Naive B cell (primary cell): ENCODE data around the gene SCTR. TPM values are rescaled to one million over a fixed set of nuclear protein-coding genes. Genes with fewer than 3 reads are reported as not detected.
"Not testable (repeated sequence)": the region's sequence is repeated elsewhere in the genome, so short reads cannot be mapped to it uniquely, and the experiment has no call there.

Experiments
- ATAC-seq, 2 donors: fragments of 150-1000 bp; cut with Tn5 transposase; 2 replicates each; pipeline ENCODE4 v1.10.0; 2021; ENCODE audit warnings: low read depth in 2 of 2, mild to moderate bottlenecking in 2 of 2, moderate library complexity in 2 of 2
- DNase-seq: peaks from one replicate; pipeline ENCODE4 v3.0.0; 2022
- H3K27ac Mint-ChIP-seq, 6 donors: one replicate each; pipeline ENCODE4 v1.8.0; 2020 to 2022; ENCODE audit warnings: mild to moderate bottlenecking in 6 of 6, mixed read lengths in 6 of 6, moderate library complexity in 5 of 6, inconsistent platforms in 2 of 6
- H3K27me3 Mint-ChIP-seq, 3 donors: one replicate each; pipeline ENCODE4 v1.8.0; 2021 to 2022; ENCODE audit warnings: mixed read lengths in 3 of 3, mild to moderate bottlenecking in 1 of 3
- H3K36me3 Mint-ChIP-seq, 2 donors: one replicate each; pipeline ENCODE4 v1.8.0; 2020 to 2022; ENCODE audit warnings: mixed read lengths in 2 of 2, inconsistent platforms in 1 of 2, mild to moderate bottlenecking in 1 of 2
- H3K4me1 Mint-ChIP-seq, 3 donors: one replicate each; pipeline ENCODE4 v1.8.0; 2020 to 2022; ENCODE audit warnings: mixed read lengths in 3 of 3, inconsistent platforms in 1 of 3, mild to moderate bottlenecking in 1 of 3, moderate library complexity in 1 of 3
- H3K4me3 Mint-ChIP-seq, 8 donors: one replicate each; pipeline ENCODE4 v1.8.0; 2020 to 2022; ENCODE audit warnings: mild to moderate bottlenecking in 8 of 8, mixed read lengths in 8 of 8, moderate library complexity in 8 of 8, inconsistent platforms in 2 of 8
- H3K9me3 Mint-ChIP-seq, 7 donors: one replicate each; pipeline ENCODE4 v1.8.0; 2020 to 2022; ENCODE audit warnings: mixed read lengths in 7 of 7, mild to moderate bottlenecking in 5 of 7, inconsistent platforms in 2 of 7, moderate library complexity in 1 of 7
- polyA plus RNA-seq, 6 donors: library from polyadenylated mRNA; unstranded; fragments of 300-500 nt; fragmentation: Illumina TruSeq; gene quantifications; one replicate each; pipeline ENCODE4 v1.2.3, GENCODE V29; 2021; ENCODE audit warnings: low read depth in 6 of 6

SCTR gene
- polyA plus RNA-seq, 6 donors from 2014 or later = not detected

GRCh38 chr2:119421304-119421703, 103.0 kb downstream of the SCTR start:
- H3K9me3 Mint-ChIP-seq = peaks cover 4 to 16% (median 7%) of the 10 kb centered on the region in 7 donors
- H3K27me3 Mint-ChIP-seq = peaks cover 30 to 66% (median 50%) of the 10 kb centered on the region in 3 donors
- no peak overlapping the region for H3K27ac Mint-ChIP-seq
- H3K4me3 Mint-ChIP-seq = no peak overlapping the region
- DNase-seq (no peak), ATAC-seq (no peak)
- H3K36me3 Mint-ChIP-seq = peaks cover 0 to 14% of the 10 kb centered on the region in 2 donors
- peaks cover 0 to 3% (median 0%) of the 10 kb centered on the region in 3 donors for H3K4me1 Mint-ChIP-seq

GRCh38 chr2:119419803-119420508, 104.3 kb downstream of the SCTR start:
- H3K27me3 Mint-ChIP-seq = peaks cover 25 to 53% (median 37%) of the 10 kb centered on the region in 3 donors
- H3K36me3 Mint-ChIP-seq = peaks cover 0 to 14% of the 10 kb centered on the region in 2 donors
- peaks cover 4 to 16% (median 7%) of the 10 kb centered on the region in 7 donors for H3K9me3 Mint-ChIP-seq
- peaks cover 0 to 10% (median 9%) of the 10 kb centered on the region in 3 donors for H3K4me1 Mint-ChIP-seq
- H3K27ac Mint-ChIP-seq = no peak overlapping the region
- ATAC-seq = no peak
- no peak for DNase-seq
- no peak overlapping the region for H3K4me3 Mint-ChIP-seq

GRCh38 chr2:119419065-119419464, 105.2 kb downstream of the SCTR start:
- H3K4me1 Mint-ChIP-seq = peaks cover 4 to 17% (median 15%) of the 10 kb centered on the region in 3 donors
- H3K27me3 Mint-ChIP-seq = peaks cover 25 to 47% (median 35%) of the 10 kb centered on the region in 3 donors
- H3K4me3 Mint-ChIP-seq = no peak overlapping the region
- ATAC-seq = no peak
- H3K27ac Mint-ChIP-seq = no peak overlapping the region
- peaks cover 0 to 14% of the 10 kb centered on the region in 2 donors for H3K36me3 Mint-ChIP-seq
- no peak for DNase-seq
- peaks cover 4 to 16% (median 7%) of the 10 kb centered on the region in 7 donors for H3K9me3 Mint-ChIP-seq

- Mint-ChIP-seq H3K4me3 (no peak overlapping the region), H3K9me3 (peaks cover 4 to 16% (median 7%) of the 10 kb centered on the region in 7 donors), H3K4me1 (peaks cover 4 to 17% (median 15%) of the 10 kb centered on the region in 3 donors), H3K36me3 (peaks cover 0 to 14% of the 10 kb centered on the region in 2 donors), H3K27me3 (peaks cover 21 to 35% (median 27%) of the 10 kb centered on the region in 3 donors), H3K27ac (no peak overlapping the region)
- DNase-seq = no peak
- ATAC-seq = no peak
These were observed 106.4 kb downstream of the SCTR start for GRCh38 chr2:119417908-119418307.

GRCh38 chr2:119416299-119416923, 107.9 kb downstream of the SCTR start:
- ATAC-seq = no peak
- Mint-ChIP-seq H3K27ac (no peak overlapping the region), H3K4me1 (peaks cover 4 to 17% (median 15%) of the 10 kb centered on the region in 3 donors), H3K36me3 (peaks cover 0 to 6% of the 10 kb centered on the region in 2 donors), H3K27me3 (peaks cover 6 to 23% (median 14%) of the 10 kb centered on the region in 3 donors), H3K9me3 (peaks cover 0 to 7% (median 2%) of the 10 kb centered on the region in 7 donors), H3K4me3 (no peak overlapping the region)
- no peak for DNase-seq

- Mint-ChIP-seq H3K27ac (peak overlapping the region in 1 of 6 donors; percentile 43), H3K27me3 (peaks cover 6 to 22% (median 10%) of the 10 kb centered on the region in 3 donors), H3K4me3 (peak overlapping the region in 3 of 8 donors; percentile 3 to 73 (median 10))
These were observed 108.7 kb downstream of the SCTR start for GRCh38 chr2:119415630-119416029.

GRCh38 chr2:119414894-119415293, 109.4 kb downstream of the SCTR start:
- no peak overlapping the region for H3K4me3 Mint-ChIP-seq
- H3K36me3 Mint-ChIP-seq = no peaks in the 10 kb centered on the region
- ATAC-seq (no peak), DNase-seq (no peak)
- peaks cover 4 to 17% (median 15%) of the 10 kb centered on the region in 3 donors for H3K4me1 Mint-ChIP-seq
- H3K27ac Mint-ChIP-seq = no peak overlapping the region
- peaks cover 0 to 3% (median 0%) of the 10 kb centered on the region in 7 donors for H3K9me3 Mint-ChIP-seq
- H3K27me3 Mint-ChIP-seq = peaks cover 6 to 14% (median 6%) of the 10 kb centered on the region in 3 donors

More at GRCh38 chr2:119415630-119416029, 108.7 kb downstream of the SCTR start:
- Mint-ChIP-seq H3K36me3 (no peaks in the 10 kb centered on the region), H3K4me1 (peaks cover 4 to 17% (median 15%) of the 10 kb centered on the region in 3 donors), H3K9me3 (peaks cover 0 to 3% (median 0%) of the 10 kb centered on the region in 7 donors)
- DNase-seq (no peak), ATAC-seq (no peak)

GRCh38 chr2:119409506-119409905, 114.8 kb downstream of the SCTR start:
- Mint-ChIP-seq H3K4me1 (peaks cover under 1 to 5% (median 4%) of the 10 kb centered on the region in 3 donors), H3K27me3 (peaks cover 5 to 17% (median 14%) of the 10 kb centered on the region in 3 donors), H3K36me3 (no peaks in the 10 kb centered on the region), H3K9me3 (peaks cover 0 to 3% (median 0%) of the 10 kb centered on the region in 7 donors), H3K27ac (no peak overlapping the region), H3K4me3 (no peak overlapping the region)
- DNase-seq (no peak), ATAC-seq (no peak)

GRCh38 chr2:119408221-119408619, 116.1 kb downstream of the SCTR start:
- Mint-ChIP-seq H3K9me3 (peaks cover 0 to 3% (median 0%) of the 10 kb centered on the region in 7 donors), H3K27me3 (peaks cover 5 to 23% (median 17%) of the 10 kb centered on the region in 3 donors), H3K4me1 (peaks cover 0 to 4% (median 0%) of the 10 kb centered on the region in 3 donors), H3K27ac (no peak overlapping the region), H3K36me3 (no peaks in the 10 kb centered on the region), H3K4me3 (no peak overlapping the region)
- DNase-seq (no peak), ATAC-seq (no peak)

- Mint-ChIP-seq H3K36me3 (no peaks in the 10 kb centered on the region), H3K27ac (peak overlapping the region in 1 of 6 donors; percentile 49), H3K27me3 (peaks cover 5 to 23% (median 17%) of the 10 kb centered on the region in 3 donors), H3K9me3 (peaks cover 0 to 3% (median 0%) of the 10 kb centered on the region in 7 donors), H3K4me1 (peaks cover 0 to 4% (median 0%) of the 10 kb centered on the region in 3 donors), H3K4me3 (no peak overlapping the region)
- ATAC-seq = peak in 1 of 2 donors; percentile 48
- DNase-seq = peak; percentile 28
These were observed 116.7 kb downstream of the SCTR start for GRCh38 chr2:119407430-119408220.

- Mint-ChIP-seq H3K4me3 (peak overlapping the region in 1 of 8 donors; percentile 20), H3K9me3 (peaks cover 0 to 3% (median 0%) of the 10 kb centered on the region in 7 donors), H3K4me1 (peaks cover 0 to 4% (median 0%) of the 10 kb centered on the region in 3 donors), H3K36me3 (no peaks in the 10 kb centered on the region), H3K27me3 (peaks cover 5 to 23% (median 9%) of the 10 kb centered on the region in 3 donors), H3K27ac (no peak overlapping the region)
- no peak for ATAC-seq
- DNase-seq = no peak
These were observed 119.1 kb downstream of the SCTR start for GRCh38 chr2:119405151-119405550.

- H3K9me3 Mint-ChIP-seq, H3K27ac Mint-ChIP-seq, H3K4me1 Mint-ChIP-seq, DNase-seq, ATAC-seq, H3K36me3 Mint-ChIP-seq: not testable (repeated sequence)
- Mint-ChIP-seq H3K4me3 (peak overlapping the region in 1 of 8 donors; percentile 47), H3K27me3 (peaks cover 12 to 27% (median 20%) of the 10 kb centered on the region in 3 donors)
These were observed 120.7 kb downstream of the SCTR start for GRCh38 chr2:119403618-119404017.
